Ishikawa (cell line): ENCODE data around the gene IL12RB1.

Source experiments
- CEBPB ChIP-seq: IDR thresholded peaks from 2 replicates; pipeline ENCODE4 v1.6.1; 2012
- CREB1 ChIP-seq: IDR thresholded peaks from 2 replicates; pipeline ENCODE4 v1.6.1; 2012; ENCODE audit warnings: low read depth
- EGR1 ChIP-seq: IDR thresholded peaks from 2 replicates; pipeline ENCODE4 v1.6.1; 2012
- EP300 ChIP-seq: IDR thresholded peaks from 2 replicates; pipeline ENCODE4 v1.6.1; 2012; ENCODE audit warnings: borderline replicate concordance
- MAX ChIP-seq: IDR thresholded peaks from 2 replicates; pipeline ENCODE4 v1.6.1; 2012
- RAD21 ChIP-seq: IDR thresholded peaks from 2 replicates; pipeline ENCODE4 v1.6.1; 2012; ENCODE audit warnings: low read depth
- REST ChIP-seq: IDR thresholded peaks from 2 replicates; pipeline ENCODE4 v1.6.1; 2012; ENCODE audit warnings: low read depth, mild to moderate bottlenecking
- TAF1 ChIP-seq: IDR thresholded peaks from 2 replicates; pipeline ENCODE4 v1.6.1; 2012; ENCODE audit warnings: low read depth, mild to moderate bottlenecking
- TCF12 ChIP-seq: IDR thresholded peaks from 2 replicates; pipeline ENCODE4 v1.6.1; 2012; ENCODE audit warnings: low read depth
- YY1 ChIP-seq: IDR thresholded peaks from 2 replicates; pipeline ENCODE4 v1.6.1; 2012; ENCODE audit warnings: low read depth

GRCh38 chr19:18130523-18131242 is 43.9 kb upstream of the IL12RB1 start:
- TF ChIP-seq CEBPB (no peak), YY1 (no peak), REST (no peak), TAF1 (no peak), EP300 (no peak), RAD21 (no peak), EGR1 (no peak), TCF12 (no peak), CREB1 (no peak), MAX (no peak)
